PC-9 (cell line): ENCODE measurements around the gene ROR2.

Experiments
- CTCF ChIP-seq: fragments of 200-600 bp; sonication (generic); conservative IDR thresholded peaks from 2 replicates; pipeline ENCODE4 v1.6.1; 2017; ENCODE audit warnings: mixed run types, antibody characterized with exemption, mild to moderate bottlenecking, moderate library complexity
- EZH2 ChIP-seq: fragments of 200-600 bp; sonication (generic); IDR thresholded peaks from 2 replicates; pipeline ENCODE4 v1.8.0; 2017; ENCODE audit warnings: antibody characterized with exemption, low read depth

DNA sequence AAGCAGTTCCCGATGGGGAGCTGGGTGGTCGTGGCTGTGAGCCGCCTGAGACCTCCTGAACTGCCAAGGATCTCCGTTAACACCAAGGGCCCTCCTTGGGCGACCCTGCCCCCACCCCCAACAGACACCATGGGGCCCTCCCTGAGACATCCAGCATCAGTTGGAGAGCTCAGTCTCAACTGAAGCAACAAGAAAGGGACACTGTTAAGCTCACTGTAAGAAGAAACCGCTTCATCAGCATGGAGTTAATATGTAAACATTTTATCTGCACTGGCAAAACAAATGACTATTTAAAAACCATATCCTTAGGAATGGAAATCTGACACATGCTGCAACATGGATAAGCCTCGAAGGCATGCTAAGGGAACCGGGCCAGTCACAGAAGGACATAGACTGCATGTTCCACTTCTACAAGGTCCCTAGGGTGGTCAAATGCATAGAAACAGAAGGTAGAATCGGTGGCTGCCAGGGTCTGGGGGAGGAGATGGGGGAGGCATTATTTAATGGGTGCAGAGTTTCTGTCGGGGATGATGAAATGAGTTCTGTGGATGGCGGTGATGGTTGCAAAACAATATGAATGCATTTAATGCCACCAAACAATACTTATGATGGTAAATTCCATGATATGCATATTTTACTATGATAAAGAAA lies 47.4 kb downstream of the ROR2 start:
- no peak for TF ChIP-seq CTCF
- TF ChIP-seq EZH2, result no peak
